DMS53 treated with DMSO at 0.1 percent for 48 hours (cell line): Measurements from ENCODE around the gene KLF16.
A peak's percentile ranks its signal among the peaks of the same experiment; 100 is the strongest.

Experiments used
- DNase-seq: peaks from one replicate; lab custom pipeline; 2025; ENCODE audit not compliant: unreplicated experiment; lab: John Stamatoyannopoulos, UW

Gene KLF16

DNA sequence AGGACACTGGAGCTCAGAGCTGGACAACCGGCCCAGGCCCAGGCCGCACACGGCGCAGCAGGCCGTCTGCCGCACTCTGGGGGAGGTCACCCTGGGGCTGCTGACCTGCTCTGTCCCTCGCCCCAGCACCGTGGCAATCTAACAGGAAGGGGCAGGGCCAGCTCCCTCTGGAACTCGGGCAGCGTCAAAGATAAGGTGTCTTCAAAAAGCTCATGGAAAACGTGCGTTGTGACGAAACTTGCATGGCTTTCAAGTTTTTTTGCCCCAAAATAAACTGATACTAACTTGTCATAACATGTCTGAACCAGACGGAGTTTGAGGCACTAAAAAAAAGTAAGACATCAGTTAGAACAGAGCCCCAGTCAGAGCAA lies 39.1 kb downstream of the KLF16 start:
- no peak for DNase-seq

DNA sequence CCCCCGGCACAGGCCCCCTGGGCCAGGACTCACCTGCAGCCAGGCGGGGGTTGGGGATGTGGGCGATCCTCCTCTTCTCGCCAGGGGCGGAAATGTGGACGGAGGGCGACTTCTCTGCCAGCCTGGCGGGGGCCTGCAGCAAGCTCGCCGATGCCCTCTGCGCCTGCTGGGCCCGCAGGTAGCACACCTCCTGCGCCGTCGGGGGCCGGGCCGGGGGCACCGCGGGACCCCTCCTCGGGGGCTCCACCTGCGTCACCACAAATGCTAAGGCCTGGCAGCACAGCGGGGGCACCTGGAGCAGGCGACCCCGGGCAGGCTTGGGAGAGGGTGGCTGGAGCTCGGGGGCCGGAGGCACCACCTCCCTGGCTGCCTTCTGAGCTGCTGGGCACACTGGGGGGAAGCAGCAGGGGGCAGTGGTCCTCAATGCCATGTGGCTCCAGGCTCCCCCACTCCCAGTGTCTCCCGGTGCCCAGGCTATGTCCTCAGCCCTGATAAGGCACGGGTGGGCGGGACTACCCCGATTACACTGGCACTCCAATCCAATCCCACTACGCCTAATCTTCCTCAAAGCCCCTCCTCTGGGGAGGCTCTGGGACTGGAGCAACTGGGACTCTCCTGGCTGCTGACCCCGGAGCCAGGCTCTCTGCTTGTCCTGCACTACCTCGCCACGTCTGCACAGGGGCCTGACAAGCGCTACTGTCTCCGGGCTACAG lies 39.7 kb downstream of the KLF16 start:
- DNase-seq = no peak

DNA sequence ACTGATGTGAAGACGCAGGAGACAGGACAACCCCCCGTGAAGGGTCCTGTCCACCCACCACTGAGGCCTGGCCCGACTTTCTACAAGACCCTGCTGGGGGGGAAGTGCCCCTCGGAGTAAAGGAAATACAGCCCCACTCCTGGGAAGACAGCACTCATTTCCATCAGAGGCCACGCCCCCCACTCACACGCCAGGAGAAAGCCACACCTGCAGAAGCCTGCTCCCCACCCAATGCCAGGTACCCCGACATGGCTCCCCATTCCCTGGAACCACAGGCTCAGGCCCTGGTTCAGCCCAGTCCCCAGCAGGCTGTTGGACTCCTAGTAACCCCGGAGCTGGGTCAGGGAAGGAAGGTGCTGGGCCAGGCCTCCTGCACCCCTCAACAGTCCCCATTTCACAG lies 40.4 kb downstream of the KLF16 start:
- no peak for DNase-seq

DNA sequence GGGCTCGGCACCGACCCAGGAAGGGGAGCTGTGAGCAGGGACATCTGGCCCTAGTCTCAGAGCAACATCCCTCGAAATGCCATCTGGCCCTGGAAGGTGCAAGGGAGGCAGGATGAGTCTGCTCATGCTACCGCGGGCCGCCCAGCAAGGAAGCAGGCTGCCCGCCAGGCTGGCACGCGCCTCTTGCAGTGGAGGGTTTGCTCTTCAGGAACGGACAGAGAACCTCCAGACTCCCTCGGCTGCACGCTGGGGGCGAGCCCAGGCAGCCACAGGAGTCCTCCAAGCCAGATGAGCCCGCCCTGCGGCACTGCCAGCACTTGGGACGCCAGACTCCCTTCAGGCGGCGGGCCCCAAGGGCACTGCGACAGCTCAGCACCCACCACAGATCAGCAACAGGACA lies 41.2 kb downstream of the KLF16 start:
- no peak for DNase-seq

DNA sequence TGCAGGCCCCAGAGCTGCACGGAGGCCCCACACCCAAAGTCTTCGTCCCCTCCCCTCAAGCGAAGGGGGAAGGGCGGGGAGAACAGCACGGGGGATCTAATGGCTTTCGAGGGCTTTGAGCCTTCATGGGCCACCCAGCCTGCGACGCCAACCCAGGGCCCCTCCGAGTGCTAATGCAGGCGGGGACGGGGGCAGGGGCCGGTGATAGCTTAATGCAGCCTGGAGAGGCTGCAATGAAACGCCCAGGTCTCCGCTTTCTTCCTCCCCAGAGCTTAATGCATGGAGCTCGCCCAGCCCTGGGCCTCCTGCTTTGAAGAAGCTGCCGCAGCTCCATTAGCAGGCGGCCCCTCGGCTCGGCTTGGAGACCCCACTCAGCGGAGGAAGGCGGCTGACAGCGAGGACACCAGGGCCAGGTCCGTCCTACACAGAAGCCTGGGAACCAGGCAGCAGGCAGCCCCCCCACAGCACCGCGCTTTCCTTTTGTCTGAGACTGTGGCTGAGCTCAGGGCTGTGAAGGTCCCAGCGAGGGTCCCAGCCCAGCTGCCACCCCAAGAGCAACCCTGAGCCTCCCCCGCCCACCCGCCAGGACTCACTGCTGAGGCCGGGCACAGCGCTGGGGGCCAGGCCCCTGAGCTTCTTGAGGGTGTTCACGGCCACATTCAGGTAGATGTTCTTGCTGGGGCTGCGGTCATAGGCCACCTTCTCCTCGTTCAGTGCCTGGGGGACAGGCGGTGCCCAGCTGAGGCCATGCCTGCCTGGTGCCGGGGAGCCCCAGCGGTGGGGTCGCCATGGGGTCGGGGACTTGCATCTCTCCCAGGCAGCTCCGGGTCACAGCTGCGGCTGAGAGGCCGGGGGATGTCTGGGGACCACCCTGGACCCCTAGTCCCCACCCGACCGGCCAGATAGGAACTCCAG lies 43.8 kb downstream of the KLF16 start:
- no peak for DNase-seq

DNA sequence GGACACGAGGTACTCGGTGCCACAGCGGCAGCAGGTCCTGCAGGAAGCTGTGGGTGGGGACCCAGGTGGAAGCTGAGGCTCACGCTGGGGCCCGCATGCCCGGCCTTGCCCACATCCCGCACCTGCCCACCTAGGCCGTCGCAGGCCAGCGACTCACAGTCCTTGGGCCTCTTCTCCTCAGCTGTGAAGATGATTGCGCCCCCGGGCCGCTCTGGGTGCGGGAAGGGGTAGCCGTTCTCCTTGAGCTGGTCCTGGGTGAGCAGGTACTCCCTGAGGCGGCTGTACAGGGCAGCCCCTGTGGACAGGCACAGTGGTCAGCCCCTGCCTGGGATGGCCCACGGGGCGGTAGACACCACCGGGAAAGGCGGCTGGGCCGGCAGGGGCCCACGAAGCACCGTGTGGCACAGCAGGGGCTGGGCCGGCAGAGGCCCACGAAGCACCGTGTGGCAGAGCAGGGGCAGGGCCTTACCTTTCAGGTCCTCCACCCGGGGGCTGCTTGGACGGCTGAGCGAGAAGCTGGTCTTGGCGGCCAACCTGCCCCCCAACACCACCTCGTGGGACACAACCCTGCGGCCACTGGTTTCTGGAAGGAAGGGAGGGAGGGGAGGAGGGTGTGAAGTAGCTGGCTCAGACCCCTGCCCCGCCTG lies 44.7 kb downstream of the KLF16 start:
- no peak for DNase-seq

DNA sequence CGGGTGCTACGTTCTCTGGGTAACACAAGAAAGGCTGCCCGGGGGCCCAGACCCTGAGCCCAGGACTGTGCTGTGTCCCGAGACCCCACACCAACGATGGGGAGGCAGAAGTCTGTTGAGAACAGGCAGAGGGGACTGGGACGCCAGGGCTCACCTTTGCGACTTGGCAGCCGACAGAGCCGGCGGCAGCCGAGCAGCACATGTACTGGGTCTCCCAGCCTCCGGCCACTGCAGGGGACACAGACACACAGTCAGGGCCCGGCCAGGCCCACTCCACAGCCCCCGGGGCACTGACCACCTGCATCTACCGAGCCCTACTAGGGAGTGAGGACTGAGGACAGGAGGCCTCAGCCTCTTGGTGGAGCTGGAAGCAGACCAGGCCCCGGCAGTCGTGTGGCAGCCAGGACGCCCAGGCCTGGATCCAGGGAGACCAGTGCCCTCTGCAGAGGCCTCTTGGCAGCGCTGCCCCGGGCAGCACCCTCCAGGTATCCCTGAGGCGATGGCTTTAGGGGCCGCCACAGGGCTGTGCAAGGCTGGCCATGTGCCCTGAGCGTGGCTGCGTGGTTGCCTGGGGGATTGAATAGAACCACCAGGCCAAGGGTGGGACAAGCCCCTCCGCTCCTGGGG lies 45.7 kb downstream of the KLF16 start:
- no peak for DNase-seq

DNA sequence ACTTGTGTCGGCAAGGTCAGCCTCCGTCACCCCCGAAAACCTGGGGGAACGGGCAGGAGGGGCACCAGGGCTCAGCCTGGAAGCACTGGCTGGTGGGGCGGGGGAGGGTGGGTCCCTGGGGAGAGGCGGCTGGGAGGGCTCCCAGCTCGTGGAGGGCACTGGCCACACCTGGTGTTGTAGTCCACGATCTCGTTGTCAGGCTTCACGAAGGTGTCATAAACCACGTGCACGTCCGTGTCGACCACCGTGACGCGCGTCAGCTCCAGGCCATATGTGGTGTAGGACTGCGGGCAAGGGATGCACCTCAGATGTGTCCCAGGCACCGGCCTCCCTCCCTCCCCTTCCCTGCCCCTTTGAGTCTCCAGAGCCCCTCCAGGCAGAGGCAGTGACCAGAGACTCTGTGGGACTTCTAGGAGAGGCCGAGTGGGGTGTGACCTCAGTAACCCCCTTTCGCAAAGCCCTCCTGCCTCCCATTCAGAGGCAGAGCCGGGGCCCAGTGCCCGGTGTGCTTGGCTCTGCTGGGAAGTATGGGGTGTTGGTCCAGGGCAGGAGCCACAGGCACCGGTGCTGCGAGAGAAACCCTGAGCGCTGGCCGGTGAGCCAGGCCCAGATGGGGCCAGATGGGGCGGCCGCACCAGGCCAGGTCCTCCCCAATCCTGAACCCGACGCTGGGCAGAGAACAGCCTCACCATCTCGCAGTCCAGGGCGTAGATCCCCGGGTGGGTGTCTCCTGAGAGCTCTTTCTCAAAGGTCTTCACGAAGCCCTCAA lies 46.7 kb downstream of the KLF16 start:
- DNase-seq = no peak

DNA sequence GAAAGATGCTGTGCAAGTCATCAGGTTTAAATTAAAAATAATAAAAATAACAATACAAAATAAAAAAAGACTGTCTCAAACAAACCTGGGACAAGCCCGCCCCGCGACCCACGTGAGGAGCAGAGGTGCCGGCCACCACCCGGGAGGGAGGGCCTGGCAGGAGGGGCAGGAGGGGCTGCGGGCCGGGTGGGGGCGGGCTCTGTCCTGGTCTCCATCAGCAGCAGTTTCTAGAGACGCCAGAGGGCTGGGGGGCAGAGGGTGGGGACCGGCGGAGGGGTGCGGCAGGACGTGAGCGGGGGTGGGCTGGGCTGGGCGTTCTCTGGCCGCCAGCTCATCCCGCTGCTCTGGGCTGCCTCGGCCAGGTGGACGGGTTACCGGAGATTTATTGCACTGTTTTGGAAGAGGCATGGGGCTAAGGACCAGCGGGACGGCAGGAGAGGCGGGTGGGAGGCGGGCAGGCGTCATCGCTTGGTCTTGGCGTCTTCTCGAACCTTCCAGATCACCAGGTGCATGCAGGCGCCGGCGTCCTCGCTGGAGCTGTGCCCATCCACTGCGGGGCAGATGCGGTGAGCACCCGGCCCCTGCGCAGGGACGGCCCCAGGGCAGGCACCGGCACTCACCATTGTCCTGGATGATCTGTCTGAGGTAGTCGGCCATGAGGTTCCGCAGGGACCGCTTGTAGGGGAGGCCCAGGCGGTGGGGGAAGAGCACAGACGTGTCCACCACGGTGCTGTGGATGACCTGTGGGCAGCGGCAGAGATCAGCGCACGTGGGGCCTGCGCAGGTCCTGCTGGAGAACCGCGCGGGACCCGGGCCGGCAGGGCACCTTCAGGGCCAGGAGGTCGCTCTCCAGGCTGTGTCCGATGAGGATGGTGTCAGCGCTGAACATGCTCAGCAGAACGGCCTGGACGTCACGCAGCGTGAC lies 47.5 kb downstream of the KLF16 start:
- no peak for DNase-seq

DNA sequence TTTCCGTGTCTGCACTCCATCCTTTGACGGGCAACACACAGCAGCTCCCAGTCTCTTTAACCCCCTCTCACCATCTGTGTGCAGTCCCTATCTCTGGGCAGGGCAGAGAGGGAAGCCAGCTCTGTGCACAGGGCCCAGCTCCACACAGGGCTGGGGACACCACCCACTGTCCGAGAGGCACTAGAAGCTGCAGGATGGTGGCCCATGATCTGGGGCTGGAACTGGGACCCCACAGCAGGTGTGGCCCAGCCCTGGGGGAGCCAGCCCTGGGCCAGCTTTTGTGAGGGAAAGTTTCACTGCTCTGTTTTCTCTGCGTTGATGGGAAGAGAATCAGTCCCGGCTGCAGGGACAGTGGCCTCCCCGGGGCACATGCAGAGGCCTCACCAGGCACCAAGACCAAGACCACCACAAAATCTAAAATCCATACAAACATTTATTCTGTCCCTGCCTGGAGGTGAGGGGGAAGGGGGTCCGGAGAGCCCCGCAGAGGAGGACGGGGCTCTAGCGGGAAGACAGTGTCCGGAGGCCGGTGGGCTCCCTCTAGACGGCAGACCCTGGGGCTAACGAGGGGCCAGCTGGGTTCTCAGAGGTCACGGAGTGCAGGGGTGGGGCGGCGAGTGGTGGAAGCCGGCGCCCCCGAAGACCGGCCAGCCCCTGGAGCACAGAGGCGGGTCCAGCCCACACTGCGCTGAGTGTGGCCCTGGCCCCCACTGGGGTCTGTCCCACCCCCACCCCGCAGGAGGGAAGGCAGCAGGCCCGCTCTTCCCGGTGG lies 48.4 kb downstream of the KLF16 start:
- DNase-seq = no peak

DNA sequence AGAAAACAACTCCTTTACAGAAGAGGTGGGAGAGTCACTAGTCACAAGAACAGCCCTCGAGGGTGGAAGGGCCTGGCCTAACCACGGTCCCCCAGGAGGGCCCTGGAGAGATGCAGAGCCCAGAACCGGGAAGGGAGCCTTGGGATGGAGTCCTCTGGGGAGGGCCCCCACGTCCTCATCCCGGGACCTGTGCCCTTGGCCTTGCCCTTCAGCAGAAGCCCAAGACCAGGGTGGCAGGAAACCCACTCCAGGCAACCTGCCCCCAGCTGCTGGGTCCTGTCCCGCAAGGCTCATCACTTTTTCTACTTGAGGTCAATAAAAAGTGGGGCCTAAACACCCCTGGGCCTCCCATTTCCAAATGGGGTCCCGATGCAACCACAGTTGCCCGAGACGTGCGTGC lies 49.0 kb downstream of the KLF16 start:
- no peak for DNase-seq

DNA sequence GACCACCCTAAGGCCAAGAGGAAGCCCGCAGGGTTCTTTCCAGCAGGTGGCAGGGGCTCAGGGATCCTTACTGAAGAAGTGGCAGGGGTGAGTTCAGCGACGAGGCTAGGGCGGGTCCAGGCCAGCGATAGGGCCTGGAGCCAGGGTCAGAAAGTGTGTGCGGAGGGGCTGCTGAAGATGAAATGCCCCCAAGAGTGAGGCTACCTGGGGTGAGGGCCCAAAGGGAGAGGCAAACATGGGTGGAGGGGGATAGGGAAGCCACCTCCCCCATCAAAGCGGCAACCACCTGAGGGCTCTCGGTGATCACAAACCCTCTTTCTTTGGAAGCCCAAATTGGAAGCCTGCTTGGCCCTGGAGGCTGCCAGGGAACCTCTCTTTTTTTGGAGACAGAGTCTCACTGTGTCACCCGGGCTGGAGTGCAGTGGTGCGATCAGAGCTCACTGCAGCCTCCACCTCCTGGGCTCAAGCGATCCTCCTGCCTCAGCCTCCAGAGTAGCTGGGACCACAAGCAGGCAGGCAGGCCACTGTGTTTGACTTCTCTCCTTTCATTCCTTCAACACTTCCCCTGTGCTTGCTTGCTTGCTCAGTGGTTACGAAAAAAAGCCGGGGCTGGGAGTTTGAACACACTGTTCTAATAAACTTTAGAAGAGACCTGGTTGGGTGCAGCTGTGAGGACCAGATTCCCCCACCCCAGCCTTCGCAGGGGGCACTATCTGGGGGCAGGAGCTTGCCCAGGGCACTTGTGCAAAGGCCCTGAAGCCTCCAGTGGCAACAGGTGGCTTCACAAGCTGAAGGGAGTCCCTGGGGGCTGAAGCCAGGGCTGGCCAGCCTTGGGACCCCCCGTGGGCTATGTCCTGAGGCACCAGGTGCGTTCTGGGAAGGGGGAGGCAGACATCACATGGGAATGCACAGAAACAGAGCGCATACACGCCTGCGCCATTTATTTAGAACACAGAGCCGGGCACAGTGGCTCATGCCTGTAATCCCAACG lies 49.9 kb downstream of the KLF16 start:
- DNase-seq = no peak

DNA sequence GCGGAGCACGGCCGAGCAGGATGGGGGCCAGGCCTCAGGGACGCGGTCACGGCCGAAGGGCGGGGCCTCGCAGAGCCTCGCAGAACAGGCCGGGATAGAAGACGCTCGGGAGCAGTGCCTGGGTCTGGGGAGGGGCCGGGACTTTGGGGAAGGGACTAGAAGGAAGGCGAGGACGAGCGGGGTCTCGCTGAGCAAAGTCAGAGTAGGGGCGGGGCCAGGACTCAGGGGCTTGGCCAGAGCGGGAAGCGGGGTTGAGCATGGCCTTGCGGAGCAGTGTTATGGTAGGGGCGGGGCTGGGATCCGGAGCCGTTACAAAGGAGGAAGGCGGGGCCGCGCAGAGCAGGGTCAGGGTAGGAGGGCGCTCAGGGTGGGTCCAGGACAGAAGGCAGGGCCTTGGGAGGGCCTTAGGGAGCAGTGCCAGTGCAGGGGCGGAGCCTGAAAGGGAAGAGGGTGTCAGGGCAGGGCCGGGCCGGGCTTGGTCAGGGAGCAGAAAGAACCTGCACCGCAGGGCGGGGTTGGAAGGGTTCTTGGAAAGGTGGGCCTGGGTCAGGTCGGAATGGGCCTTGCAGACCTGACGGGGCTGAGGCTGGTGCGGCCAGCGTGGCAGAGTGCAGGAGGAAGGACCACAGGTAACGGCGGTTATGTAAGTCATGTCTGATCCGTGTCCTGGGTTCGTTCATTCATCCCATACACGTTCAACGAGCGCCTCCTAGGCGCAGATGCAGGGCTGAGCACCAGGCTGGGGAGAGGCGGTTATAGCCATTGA lies 50.8 kb downstream of the KLF16 start:
- peak; percentile 74 for DNase-seq

DNA sequence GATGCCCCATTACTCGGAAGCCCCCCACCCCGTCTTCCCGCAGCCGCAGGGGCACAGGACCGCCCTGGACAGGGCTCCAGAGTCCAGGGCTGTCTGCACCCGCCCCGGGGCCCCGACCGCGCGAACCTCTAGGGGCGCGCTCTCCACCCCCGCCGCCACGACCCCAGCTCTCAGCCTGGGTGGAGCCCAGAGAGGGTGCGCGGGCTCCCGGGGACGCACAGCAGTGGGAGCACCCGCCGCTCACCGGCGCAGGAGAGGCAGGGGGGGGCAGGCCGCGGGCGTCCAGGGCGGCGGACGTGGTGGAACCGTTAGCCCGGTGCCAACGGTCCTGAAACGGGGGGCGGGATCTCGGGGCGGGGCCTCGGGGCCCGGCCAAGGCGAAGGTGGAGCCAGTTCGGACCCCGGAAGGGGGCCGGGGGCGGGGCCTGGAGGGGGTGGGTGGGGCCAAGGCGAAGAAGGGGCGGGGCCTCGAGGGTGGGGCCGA lies 51.4 kb downstream of the KLF16 start, which contains the start of gene ATP8B3:
Gene ATP8B3, minus strand, starts transcription at position 335 of the 484 bp plus-strand sequence. CDS start 540 bp downstream, outside the sequence.
- no peak for DNase-seq

DNA sequence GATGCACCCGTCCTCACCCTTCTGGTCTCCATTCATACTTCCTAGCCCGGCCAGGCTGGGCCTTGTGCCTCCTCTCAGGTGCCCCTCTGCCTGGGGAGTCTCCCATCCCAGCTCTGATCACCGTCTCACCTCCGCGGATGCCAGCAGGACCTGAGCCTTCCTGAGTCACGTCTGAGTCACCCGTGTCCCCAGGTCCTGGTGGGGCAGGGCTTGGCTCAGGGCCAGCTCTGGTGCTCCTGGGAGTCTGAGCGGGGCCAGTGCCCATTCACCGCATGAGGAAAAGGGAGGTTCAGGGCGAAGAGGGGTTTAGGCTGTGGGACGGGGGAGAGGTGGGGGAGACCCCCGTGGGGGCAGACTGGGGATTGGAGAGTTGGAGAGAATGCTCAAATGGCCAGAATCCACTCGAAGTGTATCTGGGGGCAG lies 51.9 kb downstream of the KLF16 start:
- peak; percentile 43 for DNase-seq

DNA sequence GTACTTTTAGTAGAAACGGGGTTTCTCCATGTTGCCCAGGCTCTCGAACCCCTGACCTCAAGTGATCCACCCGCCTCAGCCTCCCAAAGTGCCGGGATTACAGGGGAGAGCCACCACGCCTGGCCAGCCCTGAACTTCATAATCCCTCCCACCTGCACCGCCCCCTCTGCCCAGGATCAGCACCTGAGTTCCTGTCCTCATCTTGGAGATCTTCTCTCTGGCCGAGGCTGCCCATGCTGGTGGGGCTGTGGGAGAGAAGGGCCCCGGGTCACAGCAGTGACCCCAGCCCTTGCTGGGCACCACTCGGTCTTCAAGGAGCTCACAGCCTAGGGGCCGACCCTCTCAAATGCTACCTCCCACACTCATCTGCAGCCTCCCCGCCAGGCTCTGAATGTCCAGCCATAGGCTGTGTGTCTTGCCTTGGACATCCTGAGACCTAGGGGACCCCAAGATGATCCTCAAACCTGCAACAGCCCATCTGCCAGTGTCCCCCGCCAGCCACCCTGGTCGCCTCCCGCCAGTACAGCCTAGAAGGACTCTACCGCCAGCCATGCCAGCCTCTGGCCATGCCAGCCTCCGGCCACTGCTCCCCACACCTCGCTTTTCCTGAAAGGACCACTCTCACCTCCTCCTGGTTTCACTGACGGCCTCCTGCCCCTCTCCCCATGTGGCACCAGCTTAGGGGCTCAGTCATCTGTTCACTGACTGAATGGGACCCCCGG lies 52.8 kb downstream of the KLF16 start:
- DNase-seq = no peak
